EH (cell line): ENCODE data around the gene DSCAML1.

ENCODE experiments used
- DNase-seq: peaks from one replicate; pipeline ENCODE4 v3.0.0-alpha.2; 2015; ENCODE audit warnings: low read depth

Gene DSCAML1

GRCh38 chr11:117520966-117521365 is 276.1 kb downstream of the DSCAML1 start:
- DNase-seq: no peak

- DNase-seq: peak; percentile 13
Observed at GRCh38 chr11:117520201-117520600, 276.8 kb downstream of the DSCAML1 start.

- no peak for DNase-seq
Observed at GRCh38 chr11:117519590-117519989, 277.4 kb downstream of the DSCAML1 start.

- no peak for DNase-seq
Observed at GRCh38 chr11:117519170-117519569, 277.8 kb downstream of the DSCAML1 start.

GRCh38 chr11:117518455-117518854 is 278.6 kb downstream of the DSCAML1 start:
- DNase-seq: no peak

GRCh38 chr11:117517097-117517496 is 279.9 kb downstream of the DSCAML1 start:
- DNase-seq: no peak

GRCh38 chr11:117515892-117516787 is 280.9 kb downstream of the DSCAML1 start:
- DNase-seq: no peak

GRCh38 chr11:117514256-117514655 is 282.8 kb downstream of the DSCAML1 start:
- no peak for DNase-seq

- no peak for DNase-seq
Observed at GRCh38 chr11:117513666-117514065, 283.4 kb downstream of the DSCAML1 start.

- DNase-seq: no peak
Observed at GRCh38 chr11:117511931-117512539, 285.0 kb downstream of the DSCAML1 start.

GRCh38 chr11:117511483-117511930 is 285.5 kb downstream of the DSCAML1 start:
- no peak for DNase-seq

GRCh38 chr11:117510646-117511045 is 286.4 kb downstream of the DSCAML1 start:
- no peak for DNase-seq

- no peak for DNase-seq
Observed at GRCh38 chr11:117509543-117509942, 287.5 kb downstream of the DSCAML1 start.

- no peak for DNase-seq
Observed at GRCh38 chr11:117506971-117507370, 290.0 kb downstream of the DSCAML1 start.

GRCh38 chr11:117505285-117505970 is 291.6 kb downstream of the DSCAML1 start:
- DNase-seq: no peak

GRCh38 chr11:117502779-117503100 is 294.3 kb downstream of the DSCAML1 start:
- DNase-seq: no peak

GRCh38 chr11:117502015-117502778 is 294.8 kb downstream of the DSCAML1 start:
- DNase-seq: no peak

- no peak for DNase-seq
Observed at GRCh38 chr11:117501237-117501898, 295.6 kb downstream of the DSCAML1 start.

GRCh38 chr11:117498791-117499190 is 298.2 kb downstream of the DSCAML1 start:
- no peak for DNase-seq

- DNase-seq: no peak
Observed at GRCh38 chr11:117497206-117497951, 299.6 kb downstream of the DSCAML1 start.

GRCh38 chr11:117495357-117495756 is 301.7 kb downstream of the DSCAML1 start:
- DNase-seq: no peak
